Epithelial cell of prostate (primary cell): ENCODE results near the gene GPX4.

Source experiments
- DNase-seq: peaks from one replicate; pipeline ENCODE4 v3.0.0-alpha.2; 2011; ENCODE audit warnings: low read depth, low spot score
- H3K27ac ChIP-seq: fragments of 450-650 bp; 2 replicates; pipeline ENCODE4 v1.5.1; 2017; ENCODE audit warnings: mild to moderate bottlenecking

Gene GPX4

GRCh38 chr19:1098177-1099051 is 5.4 kb upstream of the GPX4 start:
- DNase-seq: no peak
- peak overlapping the region; percentile 76 for H3K27ac ChIP-seq

- no peak for DNase-seq
- H3K27ac ChIP-seq: peak overlapping the region; percentile 96
Measured at GRCh38 chr19:1101337-1101698, 2.5 kb upstream of the GPX4 start.

DNA sequence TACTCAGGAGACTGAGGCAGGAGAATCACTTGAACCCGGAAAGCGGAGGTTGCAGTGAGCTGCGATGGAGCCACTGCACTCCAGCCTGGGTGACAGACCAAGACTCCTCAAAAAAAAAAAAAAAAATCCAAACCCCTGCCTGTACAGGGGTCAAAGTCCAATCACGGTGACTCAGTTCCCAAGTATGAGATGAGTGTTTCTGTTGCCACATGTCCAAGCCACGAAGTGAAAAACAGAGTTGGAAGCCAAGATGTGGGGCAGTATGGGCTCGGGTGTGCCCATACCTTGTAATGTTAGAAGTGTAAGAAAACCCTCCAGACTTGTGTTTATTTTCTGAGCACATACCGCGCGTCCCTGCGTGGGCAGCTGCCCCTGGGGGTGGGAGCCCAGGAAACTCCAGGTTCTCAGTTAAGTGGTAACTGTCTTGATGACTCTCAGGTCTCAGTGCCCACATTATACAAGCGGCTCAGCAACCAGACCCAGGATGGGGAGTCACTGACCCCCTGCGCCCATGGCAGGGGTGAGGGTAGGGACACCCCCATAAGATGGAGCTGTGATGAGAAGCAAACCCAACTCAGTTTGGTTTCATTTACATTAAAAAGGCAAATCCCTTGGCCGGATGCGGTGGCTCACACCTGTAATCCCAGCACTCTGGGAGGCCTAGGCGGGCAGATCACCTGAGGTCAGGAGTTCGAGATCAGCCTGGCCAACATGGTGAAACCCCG is 1.2 kb upstream of the GPX4 start:
- DNase-seq: peak; percentile 96
- H3K27ac ChIP-seq: peak overlapping the region; percentile 96

GRCh38 chr19:1103132-1103707 is 574 bp upstream of the GPX4 start:
- H3K27ac ChIP-seq: peak overlapping the region; percentile 96
- DNase-seq: no peak

GRCh38 chr19:1104311-1105007 is 665 bp downstream of the GPX4 start:
- peak overlapping the region; percentile 96 for H3K27ac ChIP-seq
- no peak for DNase-seq

DNA sequence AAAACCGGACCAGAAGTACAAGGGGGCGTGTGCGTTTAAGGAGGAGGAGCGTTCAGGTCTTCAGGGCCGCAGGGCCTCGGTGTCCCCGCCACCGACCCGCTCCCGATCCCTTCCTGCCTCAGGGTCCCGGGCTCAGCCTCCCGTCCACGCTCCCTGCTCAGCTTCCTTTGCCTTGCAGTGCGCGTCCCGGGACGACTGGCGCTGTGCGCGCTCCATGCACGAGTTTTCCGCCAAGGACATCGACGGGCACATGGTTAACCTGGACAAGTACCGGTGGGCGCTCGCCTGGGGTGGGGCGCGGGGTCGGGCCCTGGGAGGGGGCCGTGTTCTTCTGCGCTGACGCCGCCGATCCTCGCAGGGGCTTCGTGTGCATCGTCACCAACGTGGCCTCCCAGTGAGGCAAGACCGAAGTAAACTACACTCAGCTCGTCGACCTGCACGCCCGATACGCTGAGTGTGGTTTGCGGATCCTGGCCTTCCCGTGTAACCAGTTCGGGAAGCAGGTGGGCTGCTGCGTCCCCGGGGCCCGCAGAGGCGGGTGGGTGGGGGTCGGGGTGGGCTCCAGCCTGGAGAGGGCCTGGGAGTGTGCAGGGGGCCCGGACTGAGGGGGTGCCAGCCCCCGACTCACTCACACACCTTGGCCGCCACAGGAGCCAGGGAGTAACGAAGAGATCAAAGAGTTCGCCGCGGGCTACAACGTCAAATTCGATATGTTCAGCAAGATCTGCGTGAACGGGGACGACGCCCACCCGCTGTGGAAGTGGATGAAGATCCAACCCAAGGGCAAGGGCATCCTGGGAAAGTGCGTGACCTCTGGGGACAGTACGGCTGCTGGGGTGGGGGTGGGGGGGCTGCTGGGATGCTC is 1.4 kb downstream of the GPX4 start:
- DNase-seq: no peak
- H3K27ac ChIP-seq: peak overlapping the region; percentile 96

- H3K27ac ChIP-seq: no peak overlapping the region
- DNase-seq: no peak
Measured at GRCh38 chr19:1105873-1106840, 2.4 kb downstream of the GPX4 start.

DNA sequence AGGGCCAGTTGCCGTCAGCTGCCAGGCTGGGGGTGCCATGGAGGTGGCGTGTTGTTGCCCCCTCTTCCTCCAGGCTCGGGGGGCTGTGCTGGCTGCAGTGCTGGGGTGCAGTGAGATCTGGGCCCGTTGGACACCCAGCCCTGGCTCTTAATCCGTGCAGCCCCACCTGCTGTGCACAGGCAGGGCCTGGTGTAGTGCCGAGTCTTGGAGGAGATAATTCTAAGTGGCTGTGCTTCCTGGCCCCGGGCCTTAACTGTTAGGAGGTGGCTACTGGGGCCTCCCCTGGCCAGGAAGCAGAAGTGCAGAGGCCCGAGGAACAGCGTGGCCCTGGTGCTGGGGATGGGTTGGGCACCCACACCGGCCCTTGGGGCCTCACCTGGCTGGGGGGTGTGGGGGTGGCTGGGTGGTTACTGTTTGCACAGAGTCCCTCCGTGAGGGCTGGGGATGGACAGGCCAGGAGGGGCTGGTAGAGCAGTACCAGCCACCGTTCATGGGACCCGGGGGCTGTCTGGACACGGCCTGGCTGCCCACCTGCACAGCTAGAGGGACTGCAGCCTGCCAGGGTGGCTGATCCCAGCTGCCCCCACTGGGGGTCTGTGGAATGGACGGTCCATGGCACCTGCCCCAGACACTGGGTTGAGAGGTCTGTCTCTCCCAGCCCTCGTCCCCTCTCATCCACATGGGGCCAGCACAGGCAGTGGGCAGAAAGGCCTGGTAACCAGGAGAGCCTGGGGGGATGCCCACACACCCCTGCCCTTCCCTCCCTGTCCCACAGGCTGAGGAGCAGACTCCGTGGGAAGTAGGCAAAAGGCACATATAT is 3.3 kb downstream of the GPX4 start:
- no peak for DNase-seq
- H3K27ac ChIP-seq: peak overlapping the region; percentile 11

- DNase-seq: no peak
- peak overlapping the region; percentile 11 for H3K27ac ChIP-seq
Measured at GRCh38 chr19:1107661-1108261, 4.0 kb downstream of the GPX4 start.

DNA sequence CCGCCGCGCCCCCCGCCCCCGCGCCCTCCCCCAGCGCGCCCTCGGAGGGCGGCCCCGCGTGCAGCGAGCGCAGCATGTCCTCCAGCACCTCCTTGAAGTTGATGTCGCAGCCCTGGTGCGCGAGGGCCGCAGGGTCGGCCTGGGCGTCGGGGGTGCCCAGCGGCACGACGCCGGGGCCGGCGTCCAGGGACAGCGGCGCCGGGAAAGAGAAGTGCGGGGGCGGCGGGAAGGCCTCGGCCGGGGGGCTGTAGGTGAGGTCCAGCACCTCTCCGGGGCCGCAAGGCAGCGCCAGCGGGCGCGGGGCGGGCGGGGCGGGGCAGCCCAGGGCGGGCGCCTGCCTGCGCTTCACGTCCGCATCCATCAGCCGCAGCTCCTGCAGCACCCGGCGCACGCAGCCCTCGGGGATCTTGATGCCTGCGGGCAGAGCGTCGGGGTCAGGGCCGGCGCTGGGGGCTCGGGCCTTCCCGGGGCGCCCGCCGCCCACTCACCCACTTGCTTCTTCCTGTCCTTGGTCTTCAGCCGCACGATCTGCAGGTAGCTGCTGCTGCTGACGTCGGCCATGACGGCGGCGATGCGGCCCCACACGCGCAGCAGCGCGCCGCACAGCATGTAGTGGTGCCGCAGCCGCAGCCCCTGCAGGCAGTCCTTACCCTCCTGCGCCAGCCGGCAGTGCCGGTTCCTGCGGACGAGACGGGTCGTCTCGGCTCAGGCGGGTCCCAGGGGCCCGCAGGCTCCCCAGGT is 4.7 kb downstream of the GPX4 start:
- no peak for DNase-seq
- no peak overlapping the region for H3K27ac ChIP-seq

- H3K27ac ChIP-seq: no peak overlapping the region
- no peak for DNase-seq
Measured at GRCh38 chr19:1109032-1109551, 5.3 kb downstream of the GPX4 start.

DNA sequence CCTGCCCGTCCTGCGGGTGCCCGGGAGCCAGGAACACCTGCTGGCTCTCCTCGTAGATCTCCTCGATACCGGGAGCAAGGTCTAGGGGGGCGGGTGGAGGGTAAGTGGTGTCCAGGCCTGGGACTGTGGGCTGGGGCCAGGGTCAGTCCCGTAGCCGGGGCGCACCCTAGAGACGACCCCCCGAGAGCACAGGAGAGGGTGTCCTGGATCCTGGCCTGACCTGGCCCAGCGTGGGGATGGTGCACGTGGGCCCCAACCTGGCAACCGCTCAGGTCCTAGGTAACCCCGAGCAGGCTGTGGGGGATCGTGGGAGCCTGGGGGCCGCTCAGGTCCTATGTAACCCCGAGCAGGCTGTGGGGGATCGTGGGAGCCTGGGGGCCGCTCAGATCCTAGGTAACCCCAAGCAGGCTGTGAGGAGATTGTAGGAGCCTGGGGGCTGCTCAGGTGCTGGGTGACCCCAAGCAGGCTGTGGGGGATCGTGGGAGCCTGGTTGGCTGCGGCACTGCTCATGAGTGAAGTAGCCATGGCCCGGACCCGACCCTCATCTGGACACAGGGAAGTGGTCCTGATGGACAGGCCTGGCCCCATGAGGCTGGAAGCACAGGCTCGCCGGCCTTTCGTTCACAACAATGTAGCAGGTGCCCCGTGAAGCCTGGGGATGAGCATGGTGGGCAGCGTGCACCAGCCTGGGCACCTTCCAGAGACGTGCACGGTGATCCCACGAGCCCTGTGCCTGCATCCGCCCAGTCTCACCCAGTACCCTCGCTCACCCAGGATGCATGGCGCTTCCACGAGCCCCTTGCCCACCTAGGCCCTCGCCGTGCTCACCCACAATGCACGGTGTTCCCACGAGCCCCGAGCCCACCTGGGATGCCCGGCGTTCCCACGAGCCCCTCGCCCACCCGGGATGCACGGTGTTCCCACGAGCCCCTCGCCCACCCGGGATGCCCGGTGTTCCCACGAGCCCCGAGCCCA is 6.2 kb downstream of the GPX4 start:
- H3K27ac ChIP-seq: no peak overlapping the region
- no peak for DNase-seq

DNA sequence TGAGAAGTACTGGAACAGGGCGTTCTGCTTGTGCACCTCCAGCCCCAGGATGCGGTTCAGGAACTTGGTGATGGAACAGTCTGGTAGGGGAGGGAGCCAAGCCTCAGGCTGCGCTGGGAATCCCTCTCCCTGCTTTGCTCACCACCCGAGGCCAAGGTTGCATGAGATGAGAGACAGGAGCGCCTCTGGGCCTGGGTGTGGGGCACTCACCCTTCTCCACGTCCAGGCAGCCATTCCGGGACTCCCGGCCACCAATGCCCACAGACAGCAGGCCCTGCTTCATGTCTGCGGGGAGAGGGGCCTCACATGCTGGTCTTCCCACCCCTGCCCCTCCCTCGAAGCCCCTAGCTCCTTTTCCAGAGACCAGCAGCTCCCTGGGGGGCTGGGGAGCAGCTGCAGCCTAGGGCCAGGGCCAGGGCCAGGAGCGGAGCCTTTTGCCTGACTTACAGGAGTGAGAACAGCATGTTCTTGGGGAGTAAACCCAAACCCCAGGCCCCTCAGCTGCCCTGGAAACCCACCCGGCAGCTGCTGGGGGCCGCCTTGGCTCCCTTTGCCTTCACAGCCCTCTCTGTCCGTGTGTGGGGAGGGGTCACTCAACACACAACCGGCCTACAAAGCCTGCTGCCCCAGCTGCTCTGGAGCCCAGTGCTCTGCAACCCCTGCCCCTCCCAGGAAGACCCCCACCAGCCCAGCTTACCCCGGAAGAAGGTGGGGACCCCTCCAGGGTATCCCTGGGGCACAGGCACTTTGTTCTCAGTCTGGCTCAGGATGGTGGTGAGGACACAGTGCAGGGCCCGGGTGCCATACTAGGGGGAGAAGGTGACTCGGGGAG is 7.2 kb downstream of the GPX4 start:
- DNase-seq: no peak
- no peak overlapping the region for H3K27ac ChIP-seq

GRCh38 chr19:1111641-1112267 is 8.0 kb downstream of the GPX4 start:
- H3K27ac ChIP-seq: no peak overlapping the region
- DNase-seq: no peak
